Panc1 (cell line): ENCODE results near the gene ACADL. TPM values are rescaled to one million over a fixed set of nuclear protein-coding genes. Genes with fewer than 3 reads are reported as not detected.
"Not testable (repeated sequence)": the region's sequence is repeated elsewhere in the genome, so short reads cannot be mapped to it uniquely, and the experiment has no call there.

Experiments
- ATAC-seq: fragments of 200-7000 bp; cut with Tn5 transposase; 2 replicates; pipeline ENCODE4 v1.9.1; 2020; ENCODE audit warnings: mild to moderate bottlenecking, moderate library complexity
- BruUV-seq: library from RNA; stranded (reverse); fragments of 400-500 nt; replicated peaks from 2 replicates; lab custom pipeline; 2021; lab: Mats Ljungman, UMichigan
- CTCF ChIA-PET: fragments of 300-600 bp; sonication (Branson Sonifier 250); formaldehyde crosslinking; loops from one replicate; lab custom pipeline; 2022; ENCODE audit warnings: antibody characterized with exemption; lab: Charles Lee
- POLR2A ChIA-PET: fragments of 300-600 bp; sonication (Branson Sonifier 250); formaldehyde crosslinking; loops from one replicate; lab custom pipeline; 2022; ENCODE audit warnings: antibody characterized with exemption; lab: Charles Lee
- DNase-seq: peaks from one replicate; pipeline ENCODE4 v3.0.0-alpha.2; 2010; ENCODE audit warnings: low read depth, low spot score
- H3K27ac ChIP-seq: 2 replicates; pipeline ENCODE4 v1.5.1; 2011; ENCODE audit warnings: mild to moderate bottlenecking, low read length, inconsistent platforms
- H3K27me3 ChIP-seq: fragments of 200-500 bp; sonication (Bioruptor generic); 2 replicates; pipeline ENCODE4 v1.6.0; 2014; ENCODE audit warnings: low read length, inconsistent platforms; ENCODE audit not compliant: control insufficient read depth, insufficient read depth
- H3K36me3 ChIP-seq: fragments of 200-500 bp; sonication (Bioruptor generic); 2 replicates; pipeline ENCODE4 v1.5.1; 2014; ENCODE audit warnings: inconsistent platforms, mild to moderate bottlenecking, low read length, moderate library complexity; ENCODE audit not compliant: control insufficient read depth, insufficient read depth
- H3K4me1 ChIP-seq: 2 replicates; pipeline ENCODE4 v1.5.1; 2011; ENCODE audit warnings: inconsistent platforms, mild to moderate bottlenecking, low read length, moderate library complexity; ENCODE audit not compliant: control insufficient read depth, insufficient read depth
- H3K4me3 ChIP-seq, 2 experiments: 2 replicates each; pipeline ENCODE4 v1.5.1; 2011 to 2012; ENCODE audit warnings: low read depth in 2 of 2, low read length in 2 of 2, mild to moderate bottlenecking in 2 of 2, inconsistent platforms in 1 of 2, moderate library complexity in 1 of 2
- H3K9me3 ChIP-seq: fragments of 200-500 bp; sonication (Bioruptor generic); 2 replicates; pipeline ENCODE4 v1.5.1; 2014; ENCODE audit warnings: low read depth, mild to moderate bottlenecking, inconsistent platforms, low read length, moderate library complexity; ENCODE audit not compliant: control insufficient read depth, insufficient read depth
- POLR2AphosphoS5 ChIP-seq: IDR thresholded peaks from 2 replicates; pipeline ENCODE4 v1.6.1; 2012; ENCODE audit warnings: mild to moderate bottlenecking, low read depth, low read length, moderate library complexity
- REST ChIP-seq, 2 experiments: IDR thresholded peaks; 2 replicates each; pipeline ENCODE4 v1.6.1; 2011 to 2012; ENCODE audit warnings: low read depth in 2 of 2, control low read depth in 1 of 2, low read length in 1 of 2, mild to moderate bottlenecking in 1 of 2, moderate library complexity in 1 of 2; ENCODE audit not compliant: insufficient read depth in 1 of 2
- SIN3A ChIP-seq: IDR thresholded peaks from 2 replicates; pipeline ENCODE4 v1.6.1; 2012; ENCODE audit warnings: low read depth, mild to moderate bottlenecking, low read length, moderate library complexity, borderline replicate concordance; ENCODE audit not compliant: insufficient read depth
- TCF7L2 ChIP-seq: IDR thresholded peaks from 2 replicates; pipeline ENCODE4 v1.6.1; 2011; ENCODE audit warnings: mild to moderate bottlenecking, low read depth, low read length, inconsistent platforms
- in situ Hi-C: cut with HindIII; loops from 2 replicates; pipeline ENCODE4 v1.10.0; 2016; ENCODE audit warnings: low sequenced_read_pairs, low pct_unique_long_range_greater_than_20kb
- intact Hi-C: fragments of 100-400 bp; cut with micrococcal nuclease; formaldehyde crosslinking; loops from one replicate; pipeline ENCODE4 v1.10.0; 2022; ENCODE audit not compliant: unreplicated experiment
- total RNA-seq: library from RNA; stranded (reverse); gene quantifications from one replicate; pipeline ENCODE4 v1.2.1, GENCODE V29; 2021; ENCODE audit not compliant: unreplicated experiment
- TF ChIP-seq, protein P1 (sequence below): fragments of 450-650 bp; IDR thresholded peaks from 2 replicates; pipeline ENCODE4 v1.5.1; 2017; ENCODE audit warnings: mild to moderate bottlenecking

Gene ACADL
- total RNA-seq, 1 experiment from 2014 or later, result not detected

DNA sequence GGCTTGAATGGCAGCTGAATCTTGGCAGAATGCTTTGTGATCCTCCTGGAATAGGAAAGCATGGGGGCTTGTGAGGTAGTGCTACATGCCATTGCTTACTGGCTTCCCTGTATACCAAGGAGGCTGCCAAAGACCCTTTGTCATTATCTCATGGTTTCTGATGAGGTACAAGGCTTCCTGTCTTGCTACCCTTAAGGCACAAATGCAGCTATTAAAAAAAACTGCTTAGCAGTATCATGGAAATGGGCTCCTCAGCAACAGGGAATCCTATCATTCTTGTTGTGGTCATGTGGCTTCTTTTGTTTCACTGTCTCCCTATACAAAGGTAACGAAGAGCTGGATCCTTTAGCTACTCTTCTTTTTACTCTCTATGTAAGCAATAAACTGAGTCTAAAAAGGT, 47.5 kb downstream of the ACADL start:
- TF ChIP-seq REST (IDR thresholded peaks at IDR 0.05; ENCODE audit: insufficient read depth in 1 of 2, low read depth in 2 of 2, low read length in 1 of 2) (no peak), SIN3A (no peak), TCF7L2 (no peak), POLR2AphosphoS5 (no peak)
- TF ChIP-seq, protein P1, sequence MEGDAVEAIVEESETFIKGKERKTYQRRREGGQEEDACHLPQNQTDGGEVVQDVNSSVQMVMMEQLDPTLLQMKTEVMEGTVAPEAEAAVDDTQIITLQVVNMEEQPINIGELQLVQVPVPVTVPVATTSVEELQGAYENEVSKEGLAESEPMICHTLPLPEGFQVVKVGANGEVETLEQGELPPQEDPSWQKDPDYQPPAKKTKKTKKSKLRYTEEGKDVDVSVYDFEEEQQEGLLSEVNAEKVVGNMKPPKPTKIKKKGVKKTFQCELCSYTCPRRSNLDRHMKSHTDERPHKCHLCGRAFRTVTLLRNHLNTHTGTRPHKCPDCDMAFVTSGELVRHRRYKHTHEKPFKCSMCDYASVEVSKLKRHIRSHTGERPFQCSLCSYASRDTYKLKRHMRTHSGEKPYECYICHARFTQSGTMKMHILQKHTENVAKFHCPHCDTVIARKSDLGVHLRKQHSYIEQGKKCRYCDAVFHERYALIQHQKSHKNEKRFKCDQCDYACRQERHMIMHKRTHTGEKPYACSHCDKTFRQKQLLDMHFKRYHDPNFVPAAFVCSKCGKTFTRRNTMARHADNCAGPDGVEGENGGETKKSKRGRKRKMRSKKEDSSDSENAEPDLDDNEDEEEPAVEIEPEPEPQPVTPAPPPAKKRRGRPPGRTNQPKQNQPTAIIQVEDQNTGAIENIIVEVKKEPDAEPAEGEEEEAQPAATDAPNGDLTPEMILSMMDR, result no peak
- peaks cover 2% of the 10 kb centered on the region; the same call in 1 of the 2 replicates for H3K27me3 ChIP-seq
- H3K36me3 ChIP-seq, result no peaks in the 10 kb centered on the region
- H3K4me1 ChIP-seq, result no peaks in the 10 kb centered on the region
- CTCF ChIA-PET, result interaction anchor here (0.6 kb wide), 1 partner anchor 78 kb away, joined by 3 read pairs; no protein-coding TSS in a partner anchor
- intact Hi-C loops (no loop called here), in situ Hi-C loops (no loop called here)
- POLR2A ChIA-PET, result no interaction called here
- H3K4me3 ChIP-seq, result no peak overlapping the region
- ATAC-seq (no peak), DNase-seq (no peak)
- BruUV-seq, result no TSS peak
- H3K9me3 ChIP-seq, result no peaks in the 10 kb centered on the region
- no peak overlapping the region for H3K27ac ChIP-seq

DNA sequence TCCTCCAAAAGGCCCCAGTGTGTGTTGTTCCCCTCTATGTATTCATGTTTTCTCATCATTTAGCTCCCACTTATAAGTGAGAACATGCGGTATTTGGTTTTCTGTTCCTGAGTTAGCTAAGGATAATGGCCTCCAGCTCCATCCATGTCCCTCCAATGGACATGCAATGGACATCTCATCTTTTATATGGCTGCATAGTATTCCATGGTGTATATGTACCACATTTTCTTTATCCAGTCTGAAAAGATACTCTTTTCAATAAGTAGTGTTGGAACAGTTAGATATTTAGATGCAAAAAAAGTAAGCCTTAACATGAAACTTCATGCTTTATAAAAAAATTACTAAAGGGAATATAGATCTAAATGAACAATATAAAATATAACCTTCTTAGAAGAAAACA, 48.1 kb downstream of the ACADL start:
- H3K4me3 ChIP-seq, DNase-seq, H3K27ac ChIP-seq, H3K4me1 ChIP-seq, H3K36me3 ChIP-seq, H3K27me3 ChIP-seq, in situ Hi-C loops, intact Hi-C loops, POLR2A ChIA-PET, BruUV-seq, ATAC-seq, H3K9me3 ChIP-seq: not testable (repeated sequence)
- CTCF ChIA-PET, result interaction anchor here (0.6 kb wide), 2 partner anchors 77 to 216 kb away, joined by 3 read pairs; no protein-coding TSS in a partner anchor

DNA sequence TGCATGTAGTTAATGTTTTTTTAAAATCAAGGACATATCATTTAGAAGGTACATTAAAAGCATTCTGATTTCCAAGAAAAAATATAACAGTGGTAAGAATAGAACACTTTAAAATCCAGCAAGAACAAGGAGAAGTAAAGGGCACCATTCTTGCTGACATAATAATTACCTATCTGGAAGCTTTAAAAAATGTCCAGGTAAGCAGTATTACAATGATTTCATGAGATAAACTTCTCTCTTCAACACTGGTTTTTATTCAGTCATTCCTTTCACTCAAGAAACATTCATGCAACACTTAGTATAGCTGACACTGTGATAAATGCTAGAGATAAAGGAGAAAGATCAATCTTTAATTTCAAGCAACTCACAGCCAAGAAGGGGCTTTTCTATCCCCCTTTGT, 51.2 kb downstream of the ACADL start:
- no peak overlapping the region for H3K4me3 ChIP-seq
- BruUV-seq, result no TSS peak
- ChIA-PET CTCF (no interaction called here), POLR2A (no interaction called here)
- in situ Hi-C loops, result no loop called here
- ATAC-seq (no peak), DNase-seq (no peak)
- H3K36me3 ChIP-seq, result no peaks in the 10 kb centered on the region
- no peaks in the 10 kb centered on the region; the same call in 1 of the 2 replicates for H3K27me3 ChIP-seq
- no peak overlapping the region for H3K27ac ChIP-seq
- intact Hi-C loops, result no loop called here
- H3K4me1 ChIP-seq, result 0 out of 2 replicates have a peak, but pooled peaks cover 3% of the 10 kb centered on the region
- no peaks in the 10 kb centered on the region for H3K9me3 ChIP-seq
- TF ChIP-seq SIN3A, result no peak
- TF ChIP-seq REST (IDR thresholded peaks at IDR 0.05; ENCODE audit: insufficient read depth in 1 of 2, low read depth in 2 of 2, low read length in 1 of 2), result no peak
- TF ChIP-seq, protein P1, result no peak
- no peak for TF ChIP-seq POLR2AphosphoS5
- TF ChIP-seq TCF7L2, result no peak
